CD14-positive monocyte (primary cell): ENCODE results near the gene LDLRAP1. TPM values are rescaled to one million over a fixed set of nuclear protein-coding genes. Genes with fewer than 3 reads are reported as not detected.

Source experiments
- DNase-seq, 3 donors: peaks; one replicate each; pipeline ENCODE4 v3.0.0-alpha.2; 2011 to 2022
- H2AFZ ChIP-seq: 2 replicates; pipeline ENCODE4 v1.6.0; 2012; ENCODE audit warnings: mild to moderate bottlenecking, low read depth, low read length, inconsistent platforms; ENCODE audit not compliant: insufficient read depth, poor library complexity, severe bottlenecking
- H3K27ac ChIP-seq, 2 donors: 1 replicate in 1 of 2; 2 replicates in 1 of 2; pipeline ENCODE4 v1.5.1; 2012 to 2013; ENCODE audit warnings: low read length in 2 of 2, control low read depth in 1 of 2, inconsistent platforms in 1 of 2, low read depth in 1 of 2, mild to moderate bottlenecking in 1 of 2
- H3K27me3 ChIP-seq, 2 donors: one replicate each; pipeline versions ENCODE4 v1.6.0 to v1.6.1; 2011 to 2013; ENCODE audit warnings: low read length in 2 of 2; ENCODE audit not compliant: control insufficient read depth in 2 of 2, insufficient read depth in 2 of 2
- H3K36me3 ChIP-seq, 2 donors: replicated peaks in 1 of 2; 1 replicate in 1 of 2; 2 replicates in 1 of 2; pipeline versions ENCODE4 v1.5.1 to v1.6.1; 2012 to 2013; ENCODE audit warnings: low read length in 2 of 2, control low read depth in 1 of 2, inconsistent platforms in 1 of 2, mild to moderate bottlenecking in 1 of 2; ENCODE audit not compliant: insufficient read depth in 2 of 2, control insufficient read depth in 1 of 2
- H3K4me1 ChIP-seq, 2 donors: 1 replicate in 1 of 2; 2 replicates in 1 of 2; pipeline versions ENCODE4 v1.5.1 to v1.6.1; 2012 to 2013; ENCODE audit warnings: low read length in 2 of 2, control low read depth in 1 of 2, inconsistent platforms in 1 of 2, mild to moderate bottlenecking in 1 of 2, moderate library complexity in 1 of 2; ENCODE audit not compliant: insufficient read depth in 2 of 2, control insufficient read depth in 1 of 2
- H3K4me2 ChIP-seq: replicated peaks from 2 replicates; pipeline ENCODE3; 2012; ENCODE audit warnings: low read length, moderate library complexity, mild to moderate bottlenecking; ENCODE audit not compliant: poor library complexity, severe bottlenecking; ENCODE audit errors: extremely low read depth
- H3K4me3 ChIP-seq, 3 experiments: fragments of 200-600 bp in 1 of 3; sonication (generic) in 1 of 3; replicated peaks in 1 of 3; 1 replicate in 2 of 3; 2 replicates in 1 of 3; pipeline ENCODE4 v1.5.1; 2011 to 2013; ENCODE audit warnings: low read length in 3 of 3, mild to moderate bottlenecking in 3 of 3, control low read depth in 2 of 3, low read depth in 2 of 3, inconsistent platforms in 1 of 3, moderate library complexity in 1 of 3
- H3K79me2 ChIP-seq: 2 replicates; pipeline ENCODE4 v1.6.0; 2012; ENCODE audit warnings: mild to moderate bottlenecking, control low read depth, inconsistent platforms, low read length, moderate library complexity; ENCODE audit not compliant: insufficient read depth
- H3K9ac ChIP-seq: 2 replicates; pipeline ENCODE4 v1.6.0; 2017; ENCODE audit warnings: low read length, mild to moderate bottlenecking; ENCODE audit not compliant: insufficient read depth, poor library complexity, severe bottlenecking
- H3K9me3 ChIP-seq, 2 donors: replicated peaks in 1 of 2; 1 replicate in 1 of 2; 2 replicates in 1 of 2; pipeline versions ENCODE4 v1.5.1 to v1.6.1; 2012 to 2013; ENCODE audit warnings: low read length in 2 of 2, control low read depth in 1 of 2; ENCODE audit not compliant: control insufficient read depth in 1 of 2, insufficient read depth in 1 of 2
- H4K20me1 ChIP-seq: 2 replicates; pipeline ENCODE4 v1.6.0; 2012; ENCODE audit warnings: mild to moderate bottlenecking, low read length, control low read depth, moderate library complexity; ENCODE audit not compliant: insufficient read depth
- H3K27ac Mint-ChIP-seq, 7 donors: one replicate each; pipeline ENCODE4 v1.8.0; 2020; ENCODE audit warnings: mild to moderate bottlenecking in 7 of 7, mixed read lengths in 7 of 7, moderate library complexity in 6 of 7, inconsistent platforms in 2 of 7
- H3K27me3 Mint-ChIP-seq, 3 donors: one replicate each; pipeline ENCODE4 v1.8.0; 2021 to 2022; ENCODE audit warnings: low read depth in 3 of 3, mild to moderate bottlenecking in 3 of 3, mixed read lengths in 3 of 3, moderate library complexity in 3 of 3, inconsistent platforms in 1 of 3
- H3K36me3 Mint-ChIP-seq, 2 donors: one replicate each; pipeline ENCODE4 v1.8.0; 2020; ENCODE audit warnings: mixed read lengths in 2 of 2, inconsistent platforms in 1 of 2, mild to moderate bottlenecking in 1 of 2
- H3K4me1 Mint-ChIP-seq: one replicate; pipeline ENCODE4 v1.8.0; 2020; ENCODE audit warnings: mild to moderate bottlenecking, mixed read lengths
- H3K4me3 Mint-ChIP-seq, 2 donors: one replicate each; pipeline ENCODE4 v1.8.0; 2020; ENCODE audit warnings: mild to moderate bottlenecking in 2 of 2, mixed read lengths in 2 of 2, moderate library complexity in 1 of 2
- H3K9me3 Mint-ChIP-seq, 7 donors: one replicate each; pipeline ENCODE4 v1.8.0; 2020 to 2022; ENCODE audit warnings: mixed read lengths in 7 of 7, mild to moderate bottlenecking in 6 of 7, moderate library complexity in 6 of 7, inconsistent platforms in 2 of 7
- WGBS: methylation state at CpG from one replicate; pipeline ENCODE4 v1.1.5; 2013; ENCODE audit warnings: missing lambda C conversion rate; ENCODE audit not compliant: insufficient coverage; 5-methylcytosine and 5-hydroxymethylcytosine counted together
- intact Hi-C, 2 donors: fragments of 100-400 bp; cut with micrococcal nuclease; formaldehyde crosslinking; loops; one replicate each; pipeline versions ENCODE4 v1.15.0 to v1.15.1; 2023
- polyA plus RNA-seq, 3 donors: library from polyadenylated mRNA; depleted of rRNA in 1 of 3; unstranded in 2 of 3; stranded (reverse) in 1 of 3; fragments of 300-500 nt in 2 of 3; fragments of >200 nt in 1 of 3; fragmentation: Illumina TruSeq in 2 of 3; gene quantifications; 1 replicate in 2 of 3; 2 replicates in 1 of 3; pipeline ENCODE4 v1.2.3, GENCODE V29; 2012 to 2021
- TF ChIP-seq, protein P1 (sequence below): fragments of 200-600 bp; IDR thresholded peaks from one replicate; pipeline ENCODE4 v1.8.0; 2022; ENCODE audit warnings: antibody characterized with exemption, mild to moderate bottlenecking

LDLRAP1 gene
- polyA plus RNA-seq, 3 donors: 12.8 to 18.5 (median 14.6) TPM

DNA sequence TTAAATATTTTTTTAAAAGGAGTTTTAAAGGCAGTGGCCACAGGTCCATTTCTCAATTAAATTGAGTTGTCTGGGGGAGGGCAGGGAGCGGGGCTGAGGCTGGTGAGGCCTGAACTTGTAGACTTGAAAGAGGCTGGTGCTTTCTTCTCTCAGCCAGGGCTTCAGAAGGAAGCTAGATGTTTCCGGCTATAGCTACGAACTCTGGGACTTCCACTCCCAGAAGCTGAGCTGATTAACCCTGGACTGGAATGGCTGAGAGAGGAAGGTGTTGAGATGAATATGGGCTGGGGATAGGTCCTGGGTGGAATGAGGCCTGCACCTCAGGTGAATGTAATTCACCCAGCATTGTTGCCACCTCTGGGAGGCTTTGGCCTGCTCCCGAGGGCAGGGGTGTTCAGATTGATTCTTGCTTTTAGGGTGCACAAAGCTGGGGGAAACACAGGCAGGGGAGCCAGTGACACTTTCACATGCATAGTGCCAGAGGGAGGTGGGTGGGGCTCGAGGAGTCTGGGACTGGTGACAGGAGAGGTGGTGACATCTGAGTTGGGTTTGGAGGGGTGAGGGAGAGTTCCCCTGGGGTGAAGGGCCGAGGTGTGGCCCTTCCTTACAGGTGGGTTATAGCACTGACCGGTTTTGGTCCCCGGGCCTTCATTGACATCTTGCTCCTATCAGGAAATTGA is 18.2 kb downstream of the LDLRAP1 start:
- H3K27me3 Mint-ChIP-seq: peaks cover 0 to 2% (median 1%) of the 10 kb centered on the region in 3 donors
- intact Hi-C loops: no loop called here
- Histone ChIP-seq H3K36me3 (peaks cover 11 to 47% of the 10 kb centered on the region in 2 donors), H3K4me2 (no peak overlapping the region), H3K27ac (no peak overlapping the region), H3K79me2 (peaks cover 6% of the 10 kb centered on the region), H3K4me1 (peaks cover 46 to 51% of the 10 kb centered on the region in 2 donors), H3K4me3 (no peak overlapping the region), H3K9me3 (no peaks in the 10 kb centered on the region), H3K9ac (no peak overlapping the region), H4K20me1 (peaks cover 11% of the 10 kb centered on the region), H3K27me3 (no peaks in the 10 kb centered on the region), H2AFZ (no peak overlapping the region)
- 64% methylated on average over 5 of the region's 8 CpGs for WGBS
- no peak overlapping the region for H3K4me3 Mint-ChIP-seq
- H3K4me1 Mint-ChIP-seq: peaks cover 62% of the 10 kb centered on the region
- peak overlapping the region in 5 of 7 donors; percentile 24 to 77 (median 66) for H3K27ac Mint-ChIP-seq
- peaks cover 41 to 65% of the 10 kb centered on the region in 2 donors for H3K36me3 Mint-ChIP-seq
- H3K9me3 Mint-ChIP-seq: no peaks in the 10 kb centered on the region
- DNase-seq: no peak
- TF ChIP-seq, protein P1, sequence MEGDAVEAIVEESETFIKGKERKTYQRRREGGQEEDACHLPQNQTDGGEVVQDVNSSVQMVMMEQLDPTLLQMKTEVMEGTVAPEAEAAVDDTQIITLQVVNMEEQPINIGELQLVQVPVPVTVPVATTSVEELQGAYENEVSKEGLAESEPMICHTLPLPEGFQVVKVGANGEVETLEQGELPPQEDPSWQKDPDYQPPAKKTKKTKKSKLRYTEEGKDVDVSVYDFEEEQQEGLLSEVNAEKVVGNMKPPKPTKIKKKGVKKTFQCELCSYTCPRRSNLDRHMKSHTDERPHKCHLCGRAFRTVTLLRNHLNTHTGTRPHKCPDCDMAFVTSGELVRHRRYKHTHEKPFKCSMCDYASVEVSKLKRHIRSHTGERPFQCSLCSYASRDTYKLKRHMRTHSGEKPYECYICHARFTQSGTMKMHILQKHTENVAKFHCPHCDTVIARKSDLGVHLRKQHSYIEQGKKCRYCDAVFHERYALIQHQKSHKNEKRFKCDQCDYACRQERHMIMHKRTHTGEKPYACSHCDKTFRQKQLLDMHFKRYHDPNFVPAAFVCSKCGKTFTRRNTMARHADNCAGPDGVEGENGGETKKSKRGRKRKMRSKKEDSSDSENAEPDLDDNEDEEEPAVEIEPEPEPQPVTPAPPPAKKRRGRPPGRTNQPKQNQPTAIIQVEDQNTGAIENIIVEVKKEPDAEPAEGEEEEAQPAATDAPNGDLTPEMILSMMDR: no peak

DNA sequence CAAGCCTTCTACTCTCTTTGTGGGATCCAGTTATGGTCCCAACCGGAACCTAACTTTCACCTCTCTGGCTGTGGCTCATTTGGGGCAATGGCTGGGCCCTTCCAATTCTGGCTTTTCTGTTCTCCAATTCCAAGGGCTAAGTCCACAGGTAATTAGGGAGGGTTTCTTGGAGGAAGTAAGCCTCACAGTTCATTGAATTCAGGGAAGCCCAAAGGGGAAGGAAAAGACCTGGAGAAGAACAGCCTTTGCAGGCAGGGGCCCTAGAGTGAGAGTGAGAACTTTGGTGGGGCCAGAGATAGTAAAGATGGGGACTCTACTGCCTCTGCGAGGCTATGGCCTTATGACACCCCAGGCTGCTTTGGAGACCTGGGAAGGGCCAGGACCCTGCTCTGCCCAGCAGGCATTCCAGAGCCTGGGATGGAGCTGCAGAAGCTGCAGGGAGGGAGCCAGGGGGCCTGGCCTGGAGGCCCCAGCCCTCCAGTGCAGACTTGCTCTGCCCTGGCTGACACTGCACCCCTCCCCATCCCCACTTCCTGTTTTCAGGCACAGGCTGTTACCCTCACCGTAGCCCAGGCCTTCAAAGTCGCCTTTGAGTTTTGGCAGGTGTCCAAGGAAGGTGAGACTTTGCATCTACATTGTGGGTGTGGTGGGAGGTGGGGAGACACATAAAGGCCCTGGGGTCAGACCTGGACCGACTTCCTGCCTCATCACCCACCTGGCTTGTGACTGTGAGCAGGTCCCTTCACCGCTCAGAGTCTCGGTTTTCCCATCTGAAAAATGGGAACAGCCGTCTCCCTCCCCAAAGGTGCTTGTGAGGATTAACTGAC is 18.9 kb downstream of the LDLRAP1 start:
- H3K27me3 Mint-ChIP-seq: peaks cover 0 to 2% (median 1%) of the 10 kb centered on the region in 3 donors
- peak overlapping the region in 3 of 7 donors; percentile 1 to 77 (median 30) for H3K27ac Mint-ChIP-seq
- H3K4me3 ChIP-seq: no peak overlapping the region
- peaks cover 54% of the 10 kb centered on the region for H3K4me1 Mint-ChIP-seq
- TF ChIP-seq, protein P1: no peak
- peak overlapping the region; percentile 0 for H3K9ac ChIP-seq
- peaks cover 6% of the 10 kb centered on the region for H4K20me1 ChIP-seq
- H3K4me2 ChIP-seq: no peak overlapping the region
- no peaks in the 10 kb centered on the region for H3K9me3 Mint-ChIP-seq
- no peak overlapping the region for H2AFZ ChIP-seq
- peaks cover 11 to 55% of the 10 kb centered on the region in 2 donors for H3K36me3 ChIP-seq
- H3K4me1 ChIP-seq: peaks cover 39 to 43% of the 10 kb centered on the region in 2 donors
- H3K79me2 ChIP-seq: peaks cover 6% of the 10 kb centered on the region
- WGBS: 63% methylated on average over 5 of the region's 8 CpGs
- H3K9me3 ChIP-seq: no peaks in the 10 kb centered on the region
- H3K36me3 Mint-ChIP-seq: peaks cover 46 to 73% of the 10 kb centered on the region in 2 donors
- no peaks in the 10 kb centered on the region for H3K27me3 ChIP-seq
- peak overlapping the region in 1 of 2 donors; percentile 12 for H3K27ac ChIP-seq
- intact Hi-C loops: no loop called here
- no peak overlapping the region for H3K4me3 Mint-ChIP-seq
- DNase-seq: peak; percentile 25 to 36 (median 29)
